ENCODE data around the gene GPC1. TPM values are rescaled to one million over a fixed set of nuclear protein-coding genes. Genes with fewer than 3 reads are reported as not detected.

Gene GPC1
- total RNA-seq, 6 experiments from 2014 or later, result 20.7 to 44.5 (median 27.8) TPM

- 6% methylated on average over 7 of the region's 24 CpGs for WGBS (ENCODE audit: insufficient coverage, low coverage, low lambda C conversion rate, missing lambda C conversion rate)
- H3K27me3 ChIP-seq, result no peaks in the 10 kb centered on the region
- no peak overlapping the region for H3K27ac ChIP-seq
- TF ChIP-seq POLR2A (IDR thresholded peaks at IDR 0.05) (no peak), CTCF (IDR thresholded peaks at IDR 0.05) (peak; percentile 92 to 99 (median 96))
- peak; percentile 73 to 77 (median 77) for DNase-seq
- intact Hi-C loops (cut with DNase I), result loop anchor here in 1 of 2 donors (2.0 kb wide), 1 partner anchor 205 kb away; no protein-coding TSS in a partner anchor
- H3K4me1 ChIP-seq, result peaks cover 0 to 12% (median 2%) of the 10 kb centered on the region in 4 donors
- no peaks in the 10 kb centered on the region for H3K36me3 ChIP-seq
- H3K4me3 ChIP-seq, result no peak overlapping the region
- ATAC-seq, result peak; percentile 65 to 74 (median 69)
- no peaks in the 10 kb centered on the region for H3K9me3 ChIP-seq
Observed at GRCh38 chr2:240437861-240438809, 2.7 kb downstream of the GPC1 start.

- DNase-seq, result peak in 2 of 3 donors; percentile 21 to 47
- Histone ChIP-seq H3K4me3 (no peak overlapping the region), H3K36me3 (no peaks in the 10 kb centered on the region), H3K9me3 (no peaks in the 10 kb centered on the region), H3K27me3 (no peaks in the 10 kb centered on the region), H3K4me1 (peaks cover 0 to 12% (median 2%) of the 10 kb centered on the region in 4 donors), H3K27ac (no peak overlapping the region)
- ATAC-seq, result no peak
- intact Hi-C loops (cut with DNase I), result loop anchor here in 1 of 2 donors (2.0 kb wide), 1 partner anchor 206 kb away; no protein-coding TSS in a partner anchor
- 74% methylated on average over 4 of the region's 25 CpGs for WGBS (ENCODE audit: insufficient coverage, low coverage, low lambda C conversion rate, missing lambda C conversion rate)
- TF ChIP-seq CTCF (IDR thresholded peaks at IDR 0.05) (no peak), POLR2A (IDR thresholded peaks at IDR 0.05) (no peak)
Observed at GRCh38 chr2:240438810-240439697, 3.6 kb downstream of the GPC1 start.

GRCh38 chr2:240439698-240440151, 4.3 kb downstream of the GPC1 start:
- ATAC-seq (no peak), DNase-seq (peak in 1 of 3 donors; percentile 48)
- Histone ChIP-seq H3K36me3 (no peaks in the 10 kb centered on the region), H3K9me3 (no peaks in the 10 kb centered on the region), H3K27ac (no peak overlapping the region), H3K27me3 (no peaks in the 10 kb centered on the region), H3K4me1 (peaks cover 0 to 12% (median 2%) of the 10 kb centered on the region in 4 donors), H3K4me3 (no peak overlapping the region)
- intact Hi-C loops (cut with DNase I), result loop anchor here (2.0 to 5.0 kb wide), 2 partner anchors 207 kb away; no protein-coding TSS in a partner anchor
- no CpG with 5 or more reads among the region's 15 CpGs for WGBS (ENCODE audit: insufficient coverage, low coverage, low lambda C conversion rate, missing lambda C conversion rate)
- no peak for TF ChIP-seq CTCF (IDR thresholded peaks at IDR 0.05)

- DNase-seq, result peak in 2 of 3 donors; percentile 3 to 15
- WGBS (ENCODE audit: insufficient coverage, low coverage, low lambda C conversion rate, missing lambda C conversion rate), result 89% methylated on average over 3 of the region's 12 CpGs
- Histone ChIP-seq H3K27me3 (no peaks in the 10 kb centered on the region), H3K4me1 (peaks cover 0 to 12% (median 2%) of the 10 kb centered on the region in 4 donors), H3K9me3 (no peaks in the 10 kb centered on the region), H3K27ac (no peak overlapping the region), H3K36me3 (no peaks in the 10 kb centered on the region), H3K4me3 (no peak overlapping the region)
- ATAC-seq, result no peak
- intact Hi-C loops (cut with DNase I), result loop anchor here in 1 of 2 donors (5.0 kb wide), 1 partner anchor 208 kb away; no protein-coding TSS in a partner anchor
- TF ChIP-seq POLR2A (IDR thresholded peaks at IDR 0.05) (no peak), CTCF (IDR thresholded peaks at IDR 0.05) (no peak)
Observed at GRCh38 chr2:240440251-240440650, 4.8 kb downstream of the GPC1 start.

Measured in right lobe of liver (tissue), 6 donors.